HEK293 (cell line): ENCODE data around the gene ATG2A.

Source experiments
- CTCF ChIP-seq: fragments of 450-650 bp; formaldehyde crosslinking; IDR thresholded peaks from 2 replicates; pipeline ENCODE4 v1.5.1; 2016; ENCODE audit warnings: missing biosample characterization, missing genetic modification characterization
- ZBTB49 ChIP-seq: fragments of 450-650 bp; formaldehyde crosslinking; IDR thresholded peaks from 2 replicates; pipeline ENCODE4 v1.5.1; 2016; ENCODE audit warnings: missing biosample characterization, missing genetic modification characterization, low read depth
- ZNF362 ChIP-seq: fragments of 450-650 bp; formaldehyde crosslinking; IDR thresholded peaks from 2 replicates; pipeline ENCODE4 v1.5.1; 2016; ENCODE audit warnings: missing biosample characterization, missing genetic modification characterization
- ZNF692 ChIP-seq: fragments of 450-650 bp; formaldehyde crosslinking; IDR thresholded peaks from 2 replicates; pipeline ENCODE4 v1.5.1; 2016; ENCODE audit warnings: missing biosample characterization, missing genetic modification characterization
- ZNF792 ChIP-seq: fragments of 450-650 bp; formaldehyde crosslinking; IDR thresholded peaks from 2 replicates; pipeline ENCODE4 v1.5.1; 2016; ENCODE audit warnings: missing biosample characterization, missing genetic modification characterization

GRCh38 chr11:64854157-64854533 is 62.9 kb downstream of the ATG2A start:
- TF ChIP-seq CTCF (tag by site-specific recombination) = no peak
- no peak for TF ChIP-seq ZNF792
- TF ChIP-seq ZBTB49 (tag by site-specific recombination) = no peak
- TF ChIP-seq ZNF692 (tag by site-specific recombination) = no peak
- no peak for TF ChIP-seq ZNF362 (tag by site-specific recombination)
